Right atrium auricular region (tissue), 2 donors: ENCODE data around the gene ACTN4. TPM values are rescaled to one million over a fixed set of nuclear protein-coding genes. Genes with fewer than 3 reads are reported as not detected.
"Not testable (repeated sequence)": the region's sequence is repeated elsewhere in the genome, so short reads cannot be mapped to it uniquely, and the experiment has no call there.

Source experiments
- DNase-seq: peaks from one replicate; pipeline ENCODE4 v3.0.0-alpha.2; 2019; ENCODE audit warnings: low spot score
- H3K27ac ChIP-seq, 2 donors: fragments of 200-600 bp; sonication (generic); 1 replicate in 1 of 2; 2 replicates in 1 of 2; pipeline ENCODE4 v1.5.1; 2016 to 2019
- H3K27me3 ChIP-seq, 2 donors: fragments of 200-600 bp; sonication (generic); one replicate each; pipeline versions ENCODE4 v1.5.1 to v1.6.0; 2017 to 2019
- H3K36me3 ChIP-seq: fragments of 200-600 bp; sonication (generic); one replicate; pipeline ENCODE4 v1.5.1; 2016
- H3K4me1 ChIP-seq, 2 donors: fragments of 200-600 bp; sonication (generic); one replicate each; pipeline versions ENCODE4 v1.5.1 to v1.6.0; 2017 to 2019
- H3K4me3 ChIP-seq, 2 donors: fragments of 200-600 bp; sonication (generic); 1 replicate in 1 of 2; 2 replicates in 1 of 2; pipeline ENCODE4 v1.5.1; 2017 to 2019; ENCODE audit warnings: mild to moderate bottlenecking in 1 of 2, moderate library complexity in 1 of 2
- H3K9me3 ChIP-seq, 2 donors: fragments of 200-600 bp; sonication (generic); one replicate each; pipeline ENCODE4 v1.5.1; 2019
- CTCF ChIP-seq, 2 donors: fragments of 200-600 bp; sonication (generic); IDR thresholded peaks; one replicate each; pipeline ENCODE4 v1.5.1; 2019; ENCODE audit warnings: antibody characterized with exemption in 2 of 2
- total RNA-seq, 2 donors: library from RNA; depleted of rRNA; stranded (reverse); fragments of >200 nt; gene quantifications; one replicate each; pipeline ENCODE4 v1.1.0, GENCODE V29; 2016

The ACTN4 gene
- total RNA-seq, 2 donors from 2014 or later = 115 to 180 TPM

- Histone ChIP-seq H3K4me1 (peaks cover 0 to 7% of the 10 kb centered on the region in 2 donors), H3K27ac (no peak overlapping the region), H3K36me3 (peaks cover 93% of the 10 kb centered on the region), H3K9me3 (no peaks in the 10 kb centered on the region), H3K27me3 (no peaks in the 10 kb centered on the region), H3K4me3 (no peak overlapping the region)
- DNase-seq = no peak
- no peak for TF ChIP-seq CTCF (IDR thresholded peaks at IDR 0.05)
Measured at GRCh38 chr19:38624822-38625221, 22.6 kb upstream of the ACTN4 start.

- Histone ChIP-seq H3K4me3 (no peak overlapping the region), H3K9me3 (no peaks in the 10 kb centered on the region), H3K27ac (no peak overlapping the region), H3K27me3 (no peaks in the 10 kb centered on the region), H3K36me3 (peaks cover 97% of the 10 kb centered on the region), H3K4me1 (no peaks in the 10 kb centered on the region)
- DNase-seq = no peak
- TF ChIP-seq CTCF (IDR thresholded peaks at IDR 0.05) = no peak
Measured at GRCh38 chr19:38626401-38626800, 21.0 kb upstream of the ACTN4 start.

DNA sequence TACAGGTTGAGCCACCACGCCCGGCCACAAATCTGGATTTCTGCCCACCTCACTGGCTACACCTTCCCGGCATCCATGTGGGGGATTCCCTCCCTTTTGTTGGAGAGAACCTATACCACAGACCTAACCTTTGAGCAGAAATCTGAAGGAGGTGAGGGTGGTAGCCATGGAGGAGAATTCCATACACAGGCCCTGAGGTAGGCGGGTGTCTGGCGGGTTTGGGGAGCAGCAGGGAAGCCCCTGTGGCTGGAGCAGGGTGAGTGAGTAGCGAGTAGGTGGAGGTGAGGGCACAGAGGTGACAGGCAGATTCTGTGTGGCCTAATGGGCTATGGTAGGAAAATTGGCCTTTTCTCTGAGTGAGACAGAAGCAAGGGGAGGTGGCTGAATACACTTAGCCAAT lies 17.9 kb upstream of the ACTN4 start:
- Histone ChIP-seq H3K27ac (no peak overlapping the region), H3K27me3 (no peaks in the 10 kb centered on the region), H3K9me3 (no peaks in the 10 kb centered on the region), H3K36me3 (peaks cover 93% of the 10 kb centered on the region), H3K4me1 (no peaks in the 10 kb centered on the region), H3K4me3 (no peak overlapping the region)
- DNase-seq = no peak
- TF ChIP-seq CTCF (IDR thresholded peaks at IDR 0.05) = no peak

GRCh38 chr19:38631301-38631700 lies 16.1 kb upstream of the ACTN4 start:
- not testable (repeated sequence) for H3K4me1 ChIP-seq, H3K4me3 ChIP-seq, H3K27me3 ChIP-seq, H3K9me3 ChIP-seq, H3K27ac ChIP-seq, DNase-seq
- H3K36me3 ChIP-seq = peaks cover 92% of the 10 kb centered on the region

DNA sequence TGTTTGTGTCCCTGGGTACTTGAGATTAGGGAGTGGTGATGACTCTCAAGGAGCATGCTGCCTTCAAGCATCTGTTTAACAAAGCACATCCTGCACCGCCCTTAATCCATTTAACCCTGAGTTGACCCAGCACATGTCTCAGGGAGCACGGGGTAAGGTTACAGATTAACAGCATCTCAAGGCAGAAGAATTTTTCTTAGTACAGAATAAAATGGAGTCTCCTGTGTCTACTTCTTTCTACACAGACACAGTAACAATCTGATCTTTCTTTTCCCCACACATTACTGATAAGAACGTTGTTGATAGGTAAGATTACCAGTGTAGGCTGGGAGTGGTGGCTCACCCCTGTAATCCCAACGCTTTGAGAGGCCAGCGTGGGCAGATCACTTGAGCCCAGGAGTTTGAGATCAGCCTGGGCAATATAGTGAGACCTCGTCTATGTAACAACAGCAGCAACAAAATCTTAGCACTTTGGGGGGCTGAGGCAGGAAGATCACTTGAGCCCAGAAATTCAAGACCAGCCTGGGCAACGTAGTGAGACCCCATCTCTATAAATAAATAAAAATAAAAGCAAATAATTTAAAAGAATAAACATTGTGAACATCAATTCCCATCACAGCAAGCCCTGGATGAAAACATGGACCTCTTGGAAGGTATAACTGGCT lies 15.5 kb upstream of the ACTN4 start:
- H3K27me3 ChIP-seq, H3K4me3 ChIP-seq, H3K27ac ChIP-seq, H3K4me1 ChIP-seq, H3K9me3 ChIP-seq, DNase-seq: not testable (repeated sequence)
- peaks cover 87% of the 10 kb centered on the region for H3K36me3 ChIP-seq

DNA sequence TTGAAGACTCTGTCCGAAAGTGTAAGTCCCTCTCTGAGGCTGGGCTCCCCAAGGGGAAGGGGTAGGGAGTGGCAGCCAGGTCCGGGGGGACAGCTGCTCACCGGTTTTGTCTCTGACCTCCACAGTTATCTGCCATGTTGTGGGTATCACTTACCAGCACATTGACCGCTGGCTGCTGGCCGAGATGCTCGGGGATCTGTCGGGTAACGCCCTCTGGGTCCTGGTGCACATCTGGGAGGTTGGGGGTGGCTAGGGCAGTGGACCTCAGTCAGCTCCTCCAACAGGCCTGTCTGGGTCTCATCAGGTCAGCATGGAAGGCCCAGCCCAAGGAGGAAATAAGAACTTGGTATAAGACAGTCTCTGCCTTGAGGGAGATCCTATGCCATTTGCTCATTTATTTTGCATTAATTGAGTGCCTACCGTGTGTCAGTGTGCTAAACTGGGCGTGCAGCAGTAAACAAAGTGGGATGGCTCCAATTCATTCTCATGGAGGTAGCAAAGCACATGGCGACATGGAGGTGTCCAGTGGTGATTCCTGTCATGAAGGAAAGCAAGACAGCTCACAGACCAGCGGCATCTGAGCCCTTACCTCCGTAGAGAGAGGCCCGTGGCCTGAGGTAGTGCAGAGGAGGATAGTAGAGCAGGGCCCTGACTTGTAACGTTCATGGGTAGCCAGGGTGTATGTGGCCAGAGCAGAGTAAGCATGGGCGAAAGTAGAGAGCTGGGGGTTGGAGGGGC lies 14.8 kb upstream of the ACTN4 start:
- no peak for DNase-seq
- Histone ChIP-seq H3K27ac (no peak overlapping the region), H3K27me3 (no peaks in the 10 kb centered on the region), H3K36me3 (peaks cover 85% of the 10 kb centered on the region), H3K4me1 (peaks cover 0 to 15% of the 10 kb centered on the region in 2 donors), H3K9me3 (no peaks in the 10 kb centered on the region), H3K4me3 (no peak overlapping the region)
- no peak for TF ChIP-seq CTCF (IDR thresholded peaks at IDR 0.05)
